ENCODE results near the gene GATAD2A. TPM values are rescaled to one million over a fixed set of nuclear protein-coding genes. Genes with fewer than 3 reads are reported as not detected.

GATAD2A gene
- total and polyA plus RNA-seq, 2 of the 8 experiments (the other 6 are each of a cell fraction or from before 2014, with no cell fraction given) = 38.4 to 205 TPM

DNA sequence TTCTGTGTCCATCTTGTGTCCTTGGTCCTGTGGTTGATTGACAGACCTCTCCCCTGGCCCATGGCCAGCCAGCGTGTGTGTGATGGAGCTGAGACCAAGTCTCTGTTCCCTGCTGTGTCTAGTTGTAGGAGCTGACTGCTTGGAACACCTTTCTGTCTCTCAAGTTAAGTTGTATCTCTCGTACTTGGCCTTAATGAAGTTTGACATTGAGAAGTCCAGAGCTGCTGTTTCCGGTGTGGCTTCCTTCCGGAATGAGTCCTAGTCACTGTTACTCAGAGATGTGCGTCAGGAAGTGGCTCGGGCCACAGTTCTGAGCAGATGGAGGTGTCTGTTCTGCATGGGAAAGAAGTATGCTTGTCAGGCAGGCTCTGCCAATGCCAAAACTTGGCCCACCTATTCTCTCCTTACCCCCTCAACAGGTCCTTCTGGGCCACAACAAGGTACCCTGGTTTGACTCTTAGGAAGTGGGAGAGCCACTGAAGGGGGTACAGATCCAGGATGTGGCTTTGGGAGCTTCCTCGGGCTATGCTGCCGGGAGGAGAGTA is 54.3 kb downstream of the GATAD2A start (continued):
- TF ChIP-seq FOSL1 (IDR thresholded peaks at IDR 0.05; ENCODE audit: insufficient read depth, low read depth, low read length) (no peak), SP1 (IDR thresholded peaks at IDR 0.05; ENCODE audit: low read depth, low read length) (no peak), CBX5 (IDR thresholded peaks at IDR 0.05; ENCODE audit: low read depth, low read length) (no peak), SUZ12 (IDR thresholded peaks at IDR 0.05; ENCODE audit: low read length) (no peak), SIX5 (IDR thresholded peaks at IDR 0.05; ENCODE audit: low read depth, low read length) (no peak)

Measured in H1 (cell line).